Liver (tissue), 3 donors: Measurements from ENCODE around the gene TMPRSS7.

ENCODE experiments used
- CTCF ChIP-seq: fragments of 150-350 bp; IDR thresholded peaks from 2 replicates; pipeline ENCODE4 v1.5.1; 2017; ENCODE audit warnings: improper control_type of control experiment, low read depth, low read length; ENCODE audit not compliant: missing input control
- MAX ChIP-seq: IDR thresholded peaks from 2 replicates; pipeline ENCODE4 v1.6.1; 2016; ENCODE audit warnings: antibody characterized with exemption
- RAD21 ChIP-seq, 2 donors: IDR thresholded peaks; 2 replicates each; pipeline ENCODE4 v1.6.1; 2016; ENCODE audit warnings: antibody characterized with exemption in 2 of 2, mild to moderate bottlenecking in 2 of 2
- SP1 ChIP-seq: IDR thresholded peaks from 2 replicates; pipeline ENCODE4 v1.6.1; 2018; ENCODE audit warnings: antibody characterized with exemption, mild to moderate bottlenecking
- ZBTB33 ChIP-seq: IDR thresholded peaks from 2 replicates; pipeline ENCODE4 v1.6.1; 2016; ENCODE audit warnings: antibody characterized with exemption
- donor health status: healthy.
- donor health status: healthy.

GRCh38 chr3:112012205-112012992, 22.1 kb upstream of the TMPRSS7 start:
- TF ChIP-seq ZBTB33 (no peak), CTCF (no peak), RAD21 (IDR thresholded peaks at IDR 0.05) (no peak), MAX (no peak), SP1 (no peak)
